Stimulated activated CD8-positive, alpha-beta memory T cell treated with anti-CD3 and anti-CD28 coated beads, Interleukin-15, amount 100 ng/mL, for 4 hours (primary cell): ENCODE measurements around the gene IGFBP2.

ENCODE experiments used
- DNase-seq, 2 donors: peaks; one replicate each; pipeline ENCODE4 v3.0.0-alpha.2; 2020; ENCODE audit warnings: low read depth in 2 of 2

IGFBP2 gene

DNA sequence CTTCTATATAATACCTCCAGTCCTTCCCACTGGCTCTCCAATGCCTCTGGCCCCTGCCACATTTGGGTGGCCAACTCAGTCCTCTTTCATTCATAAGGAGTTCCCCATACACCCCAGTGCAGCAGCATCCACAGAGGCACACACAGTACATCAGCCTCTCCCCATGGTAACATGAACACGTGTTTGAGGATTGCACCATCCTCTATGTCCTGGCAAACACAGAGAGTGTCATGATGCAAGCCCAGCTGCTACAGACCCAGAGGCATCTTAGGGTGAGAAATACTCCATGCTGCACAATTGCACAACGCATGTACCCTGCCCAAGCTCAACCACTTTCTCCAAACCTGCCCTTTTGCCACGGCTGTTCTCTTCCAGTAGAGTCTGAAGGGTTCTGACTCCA is 50.6 kb downstream of the IGFBP2 start:
- DNase-seq, result no peak

DNA sequence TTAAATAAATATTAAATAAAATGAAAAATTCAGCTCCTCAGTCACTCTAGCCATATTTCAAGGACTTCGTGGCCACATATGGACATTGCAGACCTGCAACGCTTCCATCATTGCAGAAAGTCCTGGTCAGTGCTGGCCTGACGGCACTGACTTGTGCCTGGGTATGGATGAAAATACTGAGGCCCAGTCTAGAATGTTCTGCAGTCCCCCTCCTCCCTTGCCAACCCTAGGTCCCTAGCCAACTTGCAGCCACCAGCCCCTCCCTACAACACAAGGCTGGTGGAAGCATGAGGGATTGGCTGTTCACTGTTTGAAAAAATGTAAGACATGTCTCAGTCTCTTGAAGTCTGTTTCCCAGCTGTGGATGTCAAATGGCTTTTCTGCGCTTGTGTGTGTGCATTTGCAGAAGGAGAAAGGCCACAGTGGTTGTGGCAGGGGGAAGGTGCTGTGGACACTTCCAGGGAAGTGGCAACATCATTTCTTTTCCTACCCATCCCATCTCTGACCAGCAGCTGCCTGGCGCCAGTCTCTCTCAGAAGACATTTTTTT is 52.2 kb downstream of the IGFBP2 start:
- no peak for DNase-seq

DNA sequence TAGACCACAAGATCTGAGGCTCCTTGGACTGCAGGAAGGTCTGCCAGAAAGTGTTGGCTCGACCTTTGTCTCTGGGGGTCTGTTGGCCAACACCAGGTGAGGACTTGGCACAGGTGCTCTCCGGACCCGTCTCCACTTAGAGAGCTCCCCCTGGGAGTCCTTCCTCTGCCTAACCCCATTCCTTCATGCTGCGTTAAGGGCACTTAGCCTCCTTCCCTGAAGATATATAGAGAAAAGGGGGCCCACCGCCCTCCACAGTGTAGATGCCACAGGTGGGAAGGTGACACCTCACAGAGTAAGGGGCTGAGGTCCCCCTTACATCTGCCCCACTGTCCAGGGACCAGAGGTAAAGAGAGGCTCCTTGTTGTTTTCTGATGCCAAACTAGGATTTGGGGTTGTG is 53.9 kb downstream of the IGFBP2 start:
- no peak for DNase-seq

DNA sequence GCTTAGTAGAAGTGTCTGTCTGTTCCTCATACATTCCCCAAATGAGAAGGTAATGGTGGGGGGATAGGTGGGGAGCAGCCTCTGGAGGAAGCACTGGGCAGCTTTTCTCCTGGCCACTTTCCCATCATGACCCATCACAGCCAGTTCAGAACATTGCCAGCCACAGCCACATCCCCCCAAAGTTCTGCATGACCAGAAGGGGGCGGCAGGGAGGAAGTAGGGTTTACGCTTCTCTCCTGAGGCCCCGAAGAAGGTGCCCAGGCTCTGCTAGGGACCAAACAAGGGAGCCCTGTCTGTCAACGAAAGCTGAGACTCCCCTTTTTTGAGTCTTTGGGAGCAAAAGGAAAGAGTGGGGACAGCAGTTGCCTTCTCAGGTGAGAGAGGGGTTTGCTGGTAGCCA is 54.4 kb downstream of the IGFBP2 start:
- no peak for DNase-seq

DNA sequence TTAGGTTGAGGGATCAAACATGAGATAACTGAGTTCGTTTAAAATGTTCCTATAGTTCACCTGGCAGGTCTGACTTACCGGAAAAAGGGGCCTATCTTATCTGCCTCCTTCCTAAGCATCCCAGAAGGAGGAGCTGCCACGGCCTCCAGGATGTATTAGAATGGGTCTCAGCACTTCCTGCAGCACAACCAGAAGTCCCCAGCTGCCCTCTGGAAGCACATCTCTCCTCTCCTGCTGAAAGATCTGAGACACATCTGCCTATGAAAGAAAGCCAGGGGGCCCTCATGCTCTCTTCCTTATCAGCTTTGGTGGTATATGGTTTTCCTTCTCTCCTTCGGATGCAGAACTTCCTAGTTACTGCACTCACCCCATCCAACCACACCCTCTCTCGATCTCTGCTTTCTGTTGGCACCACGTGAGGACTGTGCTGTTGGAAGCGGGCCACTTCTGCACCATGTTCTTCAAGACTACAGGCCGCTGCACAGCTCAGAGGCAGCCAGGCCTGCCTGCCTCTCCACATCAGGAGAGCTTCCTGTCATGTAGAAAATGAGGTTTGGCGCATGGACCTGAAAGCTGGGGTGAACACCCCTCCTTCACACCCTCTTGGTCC is 55.6 kb downstream of the IGFBP2 start:
- DNase-seq, result no peak

DNA sequence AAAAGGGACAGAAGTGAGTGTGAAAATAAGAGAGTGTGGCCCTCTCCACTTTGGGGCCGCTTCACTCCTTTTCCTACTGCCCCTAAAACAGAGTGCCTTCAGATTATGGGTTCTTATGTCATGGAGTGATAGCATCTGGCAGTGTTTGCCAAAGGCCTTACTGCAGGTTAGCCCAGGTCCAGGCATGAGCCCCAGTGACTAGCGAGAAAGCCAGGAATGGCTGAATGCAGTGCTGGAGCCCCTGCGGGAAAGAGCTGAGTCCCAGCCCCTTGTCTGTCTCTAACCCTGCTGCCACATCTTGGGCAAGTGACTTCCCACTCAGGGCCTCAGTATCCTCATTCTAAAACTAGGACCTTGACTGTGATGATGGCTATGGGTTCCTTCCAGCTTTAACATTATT is 56.2 kb downstream of the IGFBP2 start:
- DNase-seq, result no peak

DNA sequence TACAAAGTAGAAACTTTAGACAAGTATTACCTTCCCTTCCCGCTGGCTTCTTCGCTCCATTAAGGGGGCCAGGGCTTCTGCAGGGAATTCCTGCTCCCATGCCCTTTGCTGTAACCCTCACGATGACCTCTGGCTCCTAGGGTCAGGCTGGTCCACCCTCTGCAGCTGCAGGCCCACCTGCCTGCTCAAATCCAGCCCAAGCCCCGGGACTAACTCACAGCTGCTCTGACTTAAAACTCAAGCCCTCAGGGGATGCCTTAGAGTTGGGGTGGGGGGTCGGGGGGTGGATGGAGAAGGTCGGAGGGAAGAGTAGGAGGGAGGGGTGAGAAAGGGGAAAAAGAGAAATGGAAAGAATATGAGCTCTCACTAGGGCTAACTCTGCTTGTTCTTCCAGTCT is 57.2 kb downstream of the IGFBP2 start:
- no peak for DNase-seq

DNA sequence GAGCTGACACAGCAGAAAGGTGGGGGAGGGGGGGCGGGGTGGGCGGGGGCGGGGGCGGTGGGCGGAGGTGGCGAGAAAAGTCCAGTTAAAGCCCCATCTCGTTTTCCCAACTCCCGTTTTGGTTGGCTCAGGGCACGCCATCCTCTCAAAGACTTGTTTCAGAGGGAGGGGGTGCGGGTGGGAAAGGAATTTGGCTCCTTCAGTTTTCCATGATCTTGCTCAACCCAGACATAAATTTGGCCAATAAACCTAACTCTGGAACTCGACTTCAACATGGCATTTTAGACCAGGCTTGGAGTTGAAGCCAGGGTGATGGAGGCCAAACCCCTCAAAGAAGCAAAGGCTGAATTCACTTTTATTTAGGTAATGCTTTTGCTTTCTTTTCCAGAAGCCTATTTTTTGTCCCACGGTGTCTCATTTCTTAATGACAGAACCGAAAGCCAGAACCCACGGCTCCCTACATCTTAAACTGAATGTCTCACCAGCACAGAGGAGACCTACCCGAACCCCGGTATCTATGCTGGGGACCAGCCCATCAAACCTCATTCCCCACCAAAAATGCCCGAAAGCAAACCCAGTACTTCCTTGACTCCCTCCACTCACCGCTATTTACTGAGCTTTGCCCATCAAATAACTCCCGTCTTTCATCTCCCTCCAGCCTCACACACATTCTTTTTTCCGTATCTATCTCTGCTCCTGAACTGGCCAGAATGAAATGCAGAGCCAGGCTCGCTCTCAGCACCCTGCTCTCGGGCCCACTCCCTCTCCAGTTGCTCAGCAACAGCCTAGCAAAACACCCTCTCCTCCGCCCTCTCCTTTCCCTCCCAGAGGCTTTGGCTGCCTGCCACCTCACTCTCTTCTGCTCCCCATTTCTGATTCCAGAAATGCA is 57.9 kb downstream of the IGFBP2 start:
- no peak for DNase-seq

DNA sequence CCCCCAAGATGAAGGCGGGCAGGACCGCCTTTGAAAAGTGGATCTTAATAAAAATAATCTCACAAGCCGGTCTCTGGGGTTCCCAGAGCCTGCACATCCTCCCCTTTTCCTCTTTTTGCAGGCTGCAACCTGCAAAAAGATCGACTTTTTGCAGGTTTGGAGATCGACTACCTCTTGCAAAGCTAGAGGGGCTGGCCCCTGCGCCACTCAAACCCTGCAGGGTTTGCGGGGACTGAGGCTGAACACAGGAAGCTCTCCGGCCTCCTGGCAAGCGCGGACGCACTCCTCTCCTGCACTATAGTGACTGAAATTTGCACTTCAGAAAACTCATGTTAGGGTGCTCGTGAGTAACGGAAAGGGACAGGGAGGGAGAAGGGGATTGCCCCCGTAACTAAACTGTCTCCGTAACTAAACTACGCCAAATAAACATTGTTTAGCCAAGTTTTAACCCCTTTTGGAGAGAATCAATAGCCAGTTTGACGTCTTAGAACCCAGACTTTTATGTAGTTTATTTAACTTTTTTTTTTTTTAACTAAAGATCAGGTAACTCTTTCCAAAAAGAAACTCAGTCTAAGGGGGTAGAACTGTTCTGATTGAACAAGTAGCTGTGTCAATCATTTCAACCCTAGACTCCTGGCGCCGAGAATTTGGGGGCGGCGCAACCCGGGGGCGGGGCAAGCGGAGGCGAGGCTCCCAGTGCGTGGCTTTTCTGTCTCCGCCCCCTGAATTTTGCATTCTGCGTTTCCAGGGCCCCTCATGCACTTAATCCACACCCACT is 59.6 kb downstream of the IGFBP2 start:
- DNase-seq, result peak; percentile 42 to 49

DNA sequence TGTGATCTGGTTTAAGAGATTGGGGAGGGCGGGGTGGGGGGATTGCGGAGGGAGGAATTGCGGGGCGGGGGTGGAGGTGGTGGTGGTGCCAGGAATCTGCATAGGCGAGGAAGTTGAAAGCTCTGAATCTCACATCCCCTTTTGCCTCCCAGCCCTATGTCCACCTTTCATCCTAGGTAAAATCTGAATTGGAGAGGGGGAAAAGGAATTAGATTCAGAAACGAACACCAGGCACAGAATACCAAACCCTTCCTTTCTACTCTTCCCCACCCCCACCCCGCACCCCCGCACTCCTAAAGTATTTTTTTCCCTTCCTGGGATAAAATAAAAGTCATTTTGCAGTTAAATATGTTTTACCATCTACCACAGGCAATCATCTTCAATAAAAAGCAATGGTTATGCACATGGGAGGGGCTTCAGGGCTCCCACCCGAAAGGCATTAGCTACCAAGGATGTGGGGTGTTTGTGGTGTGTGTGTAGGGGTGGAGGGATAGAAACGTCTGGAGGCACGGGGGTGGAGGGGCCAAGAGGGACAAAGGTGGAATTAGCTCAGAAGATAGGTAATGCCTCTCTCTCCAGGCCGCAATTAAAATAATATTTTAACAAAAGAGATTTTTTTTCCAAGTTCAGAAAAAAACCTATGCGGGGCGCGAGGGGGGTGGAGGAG is 60.3 kb downstream of the IGFBP2 start:
- no peak for DNase-seq

DNA sequence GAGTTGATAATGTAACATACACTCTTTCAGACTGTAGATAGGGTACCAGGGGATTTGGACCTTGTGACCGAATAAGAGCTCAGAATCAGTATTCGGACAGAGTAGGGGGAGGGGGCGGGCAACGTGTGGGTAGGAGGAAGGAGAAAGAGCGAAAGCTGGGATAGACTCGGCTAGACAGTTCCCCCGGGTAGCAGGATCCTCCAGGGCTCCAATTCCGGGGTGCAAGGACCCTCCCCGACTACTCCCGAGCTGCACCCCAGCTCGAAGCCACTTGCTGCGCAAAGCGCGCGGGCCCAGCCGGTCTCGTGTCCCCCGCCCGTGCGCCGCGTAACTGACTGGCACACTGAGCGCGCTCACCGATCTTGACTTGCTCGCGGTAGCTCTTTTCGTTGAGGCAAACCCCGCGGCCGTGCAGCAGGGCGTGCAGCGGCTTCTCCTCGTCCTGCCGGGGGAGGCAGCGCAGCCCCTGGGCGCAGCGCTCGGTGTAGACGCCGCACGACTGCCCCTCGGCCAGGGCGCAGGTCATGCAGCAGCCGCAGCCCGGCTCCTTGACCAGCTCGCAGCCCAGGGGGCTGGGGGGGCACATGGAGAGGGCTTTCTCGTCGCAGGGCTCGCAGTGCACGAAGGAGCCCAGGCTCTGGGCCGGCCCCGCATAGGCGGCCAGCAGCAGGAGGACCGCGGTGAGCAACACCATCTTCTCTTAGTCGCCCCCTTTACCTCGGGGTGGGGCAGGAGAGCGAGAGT is 61.0 kb downstream of the IGFBP2 start:
- DNase-seq, result no peak

DNA sequence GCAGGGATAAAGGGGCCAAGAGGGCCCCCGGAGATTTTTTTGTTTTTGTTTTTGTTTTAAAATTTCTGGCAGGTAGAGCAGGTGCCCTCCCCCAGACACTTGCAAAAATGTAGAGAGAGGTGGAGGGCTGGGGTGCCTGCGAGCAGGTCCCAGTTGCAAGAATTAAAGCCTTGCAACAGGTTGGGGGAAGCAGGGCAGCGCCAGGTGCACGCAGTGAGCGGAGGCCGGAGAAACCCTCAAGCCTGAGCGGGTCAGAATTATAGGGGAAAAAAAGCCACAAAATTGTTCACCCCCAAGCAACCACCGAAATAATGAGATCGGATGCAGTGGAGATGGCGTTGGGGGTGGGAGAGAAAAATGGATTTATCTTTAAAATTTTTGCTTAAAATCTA is 61.6 kb downstream of the IGFBP2 start:
- DNase-seq, result no peak

DNA sequence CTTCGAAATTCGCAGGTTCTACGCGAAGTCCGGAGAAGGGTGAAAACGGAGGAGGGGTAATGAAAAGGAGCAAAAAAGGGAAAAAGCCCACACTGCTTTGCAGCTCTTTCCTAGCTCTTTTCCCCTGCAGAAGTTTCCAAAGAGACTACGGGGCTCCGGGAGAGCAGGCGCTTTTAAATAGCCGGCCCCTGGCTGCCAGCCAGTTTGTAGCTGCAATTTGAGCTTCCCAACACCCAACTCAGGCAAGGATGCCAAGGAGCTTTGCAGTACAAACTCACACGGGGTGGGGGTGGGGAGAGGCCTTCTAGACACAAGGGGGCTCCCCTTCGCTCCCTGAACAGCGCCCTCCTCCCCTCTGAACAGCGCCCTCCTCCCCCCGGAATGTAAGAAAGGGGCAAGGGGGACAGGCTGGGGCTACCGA is 62.2 kb downstream of the IGFBP2 start, which contains the start of gene IGFBP5:
Gene IGFBP5 (minus strand): TSS at position 149 of the 421 bp plus-strand sequence. CDS start 774 bp downstream, outside the sequence.
- no peak for DNase-seq

DNA sequence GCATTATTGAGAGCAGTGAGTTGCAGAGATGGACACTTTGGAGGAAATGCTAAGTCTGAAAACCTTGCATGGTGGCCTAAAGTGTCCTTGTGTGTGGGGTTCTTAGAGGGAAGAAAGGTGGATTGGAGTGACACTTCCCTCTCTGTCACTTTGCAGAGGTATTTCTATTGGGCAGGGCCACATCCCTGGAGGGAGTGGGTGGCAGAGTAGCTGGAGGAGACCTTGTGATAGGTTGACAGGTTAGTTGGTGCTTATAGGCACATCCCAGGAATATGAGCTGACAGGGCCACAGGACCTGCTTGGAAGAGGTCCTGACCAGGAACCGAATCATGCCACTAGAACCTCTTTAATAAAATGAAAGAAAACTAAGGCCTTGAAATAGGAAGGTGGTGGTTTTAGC is 63.1 kb downstream of the IGFBP2 start:
- DNase-seq, result no peak

DNA sequence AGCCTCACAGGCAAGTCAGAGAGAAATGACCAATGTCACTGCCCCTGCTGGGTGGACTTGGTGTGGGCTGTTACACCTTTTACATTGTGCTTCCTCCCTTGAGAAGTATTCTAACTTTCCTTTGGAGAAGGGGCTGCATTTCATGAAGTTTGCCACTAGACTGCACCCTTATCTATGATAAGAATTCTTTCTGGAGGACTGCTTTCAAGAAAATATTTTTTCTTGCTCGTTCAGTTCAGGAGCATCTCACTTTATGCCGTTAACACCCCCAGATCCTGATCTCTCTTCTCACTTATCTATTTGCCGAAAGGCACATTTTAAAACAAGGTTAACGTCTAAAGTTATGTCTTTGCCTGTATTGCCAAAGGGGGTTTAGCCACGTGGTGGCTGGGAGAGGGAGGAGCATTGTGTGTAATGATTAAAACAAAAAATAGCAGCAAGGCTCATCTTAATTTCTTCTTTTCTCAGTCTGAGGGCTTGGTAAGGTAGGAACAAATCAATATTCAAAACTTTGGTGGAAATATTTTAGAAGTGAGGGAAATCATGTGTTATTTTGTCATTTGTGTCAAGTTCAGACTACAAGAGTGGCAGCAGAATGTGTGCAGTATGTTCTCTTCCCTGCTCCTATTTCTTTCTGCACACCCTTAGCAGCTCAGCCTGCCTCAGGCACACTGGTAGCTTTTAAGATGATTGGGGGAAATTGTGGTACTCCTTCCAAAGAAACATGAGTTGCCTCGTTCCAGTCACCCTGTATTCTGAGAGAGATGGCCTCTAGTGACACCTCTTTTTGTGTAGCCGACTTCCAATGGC is 63.7 kb downstream of the IGFBP2 start:
- no peak for DNase-seq

DNA sequence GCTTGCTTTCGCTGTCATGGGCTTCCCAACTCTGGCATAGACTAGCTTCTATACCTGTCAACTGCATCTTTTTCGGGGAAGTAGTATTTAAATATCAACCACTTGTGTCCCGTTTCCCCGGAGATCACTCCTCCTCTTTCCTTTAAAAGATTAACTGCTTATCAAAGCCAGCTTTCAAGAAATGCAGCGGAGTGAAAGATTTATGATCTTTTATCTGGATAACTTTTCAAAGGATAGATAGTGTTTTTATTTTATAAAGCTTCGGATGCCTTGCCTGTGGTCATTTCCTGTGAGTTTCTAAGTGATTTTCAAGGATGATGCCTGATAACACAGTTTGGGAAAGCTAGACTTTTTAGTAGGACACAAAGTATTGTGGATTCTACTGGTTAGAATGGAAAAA is 65.1 kb downstream of the IGFBP2 start:
- no peak for DNase-seq

DNA sequence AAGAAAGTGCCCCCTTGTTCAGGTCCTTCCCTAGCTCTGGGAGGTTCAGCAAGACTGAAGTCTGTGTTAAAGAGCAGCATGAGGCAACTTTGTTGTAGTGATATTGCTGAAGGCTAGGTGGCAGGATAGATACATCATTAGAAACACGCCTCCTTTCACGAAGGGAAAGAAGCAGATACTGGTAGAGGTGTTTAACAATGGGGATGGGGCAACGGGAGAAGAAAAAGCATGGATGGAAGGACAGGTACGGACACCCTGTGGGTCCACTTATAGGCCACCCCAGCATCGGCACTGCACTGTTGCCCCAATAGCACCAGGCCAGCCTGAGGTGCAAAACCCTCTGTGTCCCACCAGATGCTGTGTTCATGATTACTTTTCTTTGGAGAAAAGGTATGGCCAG is 65.7 kb downstream of the IGFBP2 start:
- DNase-seq, result no peak

DNA sequence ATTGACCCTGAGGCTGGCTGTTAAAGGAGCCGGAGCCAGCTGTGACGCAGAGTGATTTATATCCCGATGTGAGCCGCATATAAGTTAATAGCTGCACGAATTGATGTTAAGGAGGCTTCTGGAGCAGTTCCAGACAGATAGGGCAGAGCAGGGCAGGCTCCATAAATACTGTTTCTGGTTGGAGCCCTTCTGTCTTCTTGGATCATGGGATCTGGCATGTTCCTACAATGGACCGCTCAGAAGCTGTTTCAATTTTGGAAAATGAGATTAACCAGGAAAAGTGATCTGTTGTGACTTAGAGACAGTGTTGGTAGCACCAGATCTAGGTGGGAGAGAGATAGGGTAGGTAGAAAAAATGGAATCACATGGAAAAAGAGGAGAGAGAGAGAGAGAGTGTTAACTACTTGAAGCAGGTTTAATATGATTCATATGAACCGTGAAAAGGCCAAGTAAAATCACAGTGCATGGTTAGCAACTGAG is 66.9 kb downstream of the IGFBP2 start:
- DNase-seq, result no peak

DNA sequence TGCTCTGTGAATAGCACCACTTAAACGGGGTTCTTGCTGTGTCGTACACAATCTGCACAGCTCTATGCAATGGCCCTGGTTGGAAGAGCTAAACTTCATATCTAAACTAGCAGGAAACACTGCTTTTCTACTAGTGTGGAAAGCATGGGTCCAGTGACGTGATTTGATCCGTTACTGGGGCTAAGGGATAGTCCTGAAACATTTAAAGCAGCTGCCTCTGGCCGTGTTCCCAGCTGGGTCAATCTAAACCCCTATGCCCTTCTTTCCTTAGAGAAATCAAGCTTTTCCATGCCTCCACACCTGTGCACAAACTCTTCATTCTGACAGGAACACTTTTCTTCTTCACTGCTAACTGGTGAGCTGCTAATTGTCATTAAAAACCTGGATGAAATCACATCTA is 67.6 kb downstream of the IGFBP2 start:
- no peak for DNase-seq

DNA sequence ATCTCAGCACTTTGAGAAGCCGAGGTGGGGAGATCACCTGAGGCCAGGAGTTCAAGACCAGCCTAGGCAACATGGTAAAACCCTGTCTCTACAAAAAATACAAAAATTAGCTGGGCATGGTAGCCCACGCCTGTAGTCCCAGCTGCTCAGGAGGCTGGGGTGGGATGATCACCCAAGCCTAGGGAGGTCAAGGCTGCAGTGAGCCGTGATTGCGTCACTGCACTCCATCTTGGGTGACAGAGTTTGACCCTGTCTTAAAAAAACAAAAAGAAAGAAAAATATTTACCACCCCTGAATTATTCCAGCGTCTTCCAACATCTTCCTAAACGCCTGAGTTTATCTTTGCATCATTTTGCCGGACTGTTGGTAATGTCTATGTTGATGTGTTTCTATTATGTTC is 68.3 kb downstream of the IGFBP2 start:
- no peak for DNase-seq
